Amygdala (tissue), 56 donors: ENCODE data around the gene CCP110.

Experiments used
- DNase-seq, 56 donors: peaks; one replicate each; lab custom pipeline; 2025; lab: John Stamatoyannopoulos, UW

CCP110 gene

DNA sequence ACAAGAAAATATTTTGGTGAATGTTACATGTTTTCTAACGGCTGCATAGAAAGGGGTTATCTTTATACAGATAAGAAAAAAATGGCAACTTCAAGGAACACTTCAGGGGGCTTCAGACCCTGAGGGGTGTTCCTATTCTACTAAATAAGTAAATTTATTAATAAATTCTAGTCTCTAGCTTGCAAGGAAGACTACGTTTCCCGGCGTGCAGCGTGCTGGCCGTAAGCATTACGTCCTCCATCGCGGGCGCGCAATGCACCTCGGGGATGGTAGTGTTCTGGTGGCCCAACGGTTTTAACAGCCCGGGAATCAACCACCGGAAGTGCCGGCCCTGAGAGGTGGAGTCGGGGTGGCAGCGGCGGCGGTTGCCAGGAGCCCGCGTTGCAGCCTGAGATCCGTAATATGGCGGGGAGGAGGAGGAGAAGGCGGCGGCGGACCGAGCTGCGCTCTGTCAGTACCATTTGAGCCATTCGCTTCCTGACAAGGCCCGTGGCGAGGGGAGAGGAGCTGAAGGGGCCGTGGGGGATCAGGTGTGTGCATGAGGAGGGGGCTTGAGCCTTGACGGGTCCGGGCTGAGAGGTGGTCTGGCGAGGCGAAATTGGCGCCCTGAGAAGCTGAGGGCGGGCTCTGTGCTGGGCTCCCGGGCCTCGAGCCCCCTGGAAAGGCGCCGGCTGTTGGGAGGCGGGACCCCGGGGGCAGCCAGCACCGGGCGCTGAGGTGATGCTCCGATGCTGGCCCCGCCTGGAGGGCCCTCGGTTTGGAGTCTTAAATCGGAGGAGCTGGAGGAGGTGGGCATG is at the start of gene CCP110:
Gene CCP110 (plus strand): TSS at position 384 of the 797 bp plus-strand sequence. CDS start 3,940 bp downstream, outside the sequence.
- DNase-seq = peak; percentile 74 to 99 (median 97)

GRCh38 chr16:19474617-19475016 is 49.1 kb upstream of the CCP110 start:
- DNase-seq = no peak

- no peak for DNase-seq
Measured at GRCh38 chr16:19478505-19478904, 45.2 kb upstream of the CCP110 start.

DNA sequence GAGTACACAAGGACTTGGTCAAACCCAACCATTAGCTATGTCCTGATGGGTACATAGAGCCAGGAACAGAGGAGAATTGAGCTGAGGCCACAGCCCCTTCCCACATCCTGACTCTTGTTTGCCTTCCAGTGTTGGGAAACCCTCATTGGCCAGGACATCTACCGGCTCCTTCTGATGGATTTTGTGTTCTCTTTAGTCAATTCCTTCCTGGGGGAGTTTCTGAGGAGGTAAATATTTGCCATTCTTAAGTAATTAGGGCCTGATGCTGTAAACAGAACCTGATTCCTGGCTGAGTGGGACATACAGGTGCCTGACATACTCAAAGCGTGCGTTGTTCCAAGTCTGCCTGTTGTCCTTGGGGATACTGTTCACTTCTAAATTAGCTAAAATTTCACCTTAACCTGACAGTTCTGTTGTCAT is 44.4 kb upstream of the CCP110 start:
- DNase-seq = no peak

DNA sequence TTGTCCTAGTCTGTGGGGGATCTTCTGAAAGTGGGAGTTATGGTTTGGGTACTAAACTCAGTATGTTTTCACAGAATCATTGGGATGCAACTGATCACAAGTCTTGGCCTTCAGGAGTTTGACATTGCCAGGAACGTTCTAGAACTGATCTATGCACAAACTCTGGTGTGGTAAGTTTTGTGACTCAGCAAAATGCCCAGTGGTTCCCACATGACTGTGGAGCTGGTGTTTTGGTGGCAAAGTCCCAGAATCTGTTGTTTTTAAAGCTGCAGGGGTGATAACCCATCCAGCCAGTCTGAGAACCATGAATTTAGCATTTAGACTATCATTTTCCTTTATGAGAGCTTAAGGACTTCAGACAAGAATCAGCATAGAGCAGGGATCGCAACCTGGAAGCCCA is 42.4 kb upstream of the CCP110 start:
- no peak for DNase-seq

DNA sequence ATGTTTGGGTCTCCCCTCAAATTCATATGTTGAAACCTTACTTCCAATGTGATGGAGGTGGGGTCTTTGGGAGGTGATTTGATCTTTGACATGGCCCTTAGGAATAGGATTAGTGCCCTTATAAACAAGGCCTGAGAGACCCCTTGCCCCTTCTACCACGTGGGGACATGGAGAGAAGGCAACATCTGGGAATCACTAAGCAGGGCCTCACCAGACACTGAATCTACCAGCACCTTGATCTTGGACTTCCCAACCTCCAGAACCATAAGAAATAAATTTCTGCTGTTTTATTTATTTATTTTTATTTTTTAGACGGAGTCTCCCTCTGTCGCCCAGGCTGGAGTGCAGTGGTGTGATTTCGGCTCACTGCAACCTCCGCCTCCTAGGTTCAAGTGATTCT is 42.0 kb upstream of the CCP110 start:
- no peak for DNase-seq

- DNase-seq = no peak
Measured at GRCh38 chr16:19482291-19482690, 41.5 kb upstream of the CCP110 start.

- no peak for DNase-seq
Measured at GRCh38 chr16:19484096-19484495, 39.6 kb upstream of the CCP110 start.

DNA sequence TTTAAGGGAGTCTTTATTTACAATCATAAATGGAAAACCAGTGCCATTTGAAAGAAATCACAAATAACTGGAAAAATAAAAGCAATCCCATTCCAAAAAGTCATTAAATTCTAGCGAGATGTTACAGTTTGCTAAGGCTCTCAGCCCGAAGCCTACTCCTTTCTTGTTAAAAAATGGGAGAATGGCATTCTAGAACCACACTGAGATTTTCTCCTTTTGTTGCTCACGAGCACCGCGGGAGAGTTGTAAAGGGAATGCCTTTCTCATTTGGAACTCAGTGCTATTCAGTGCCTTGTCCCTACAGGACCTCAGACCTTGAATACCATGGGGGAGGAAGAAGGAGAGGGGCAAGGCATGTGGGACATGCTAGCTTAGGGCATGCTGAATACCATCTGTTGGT is 38.1 kb upstream of the CCP110 start:
- no peak for DNase-seq

DNA sequence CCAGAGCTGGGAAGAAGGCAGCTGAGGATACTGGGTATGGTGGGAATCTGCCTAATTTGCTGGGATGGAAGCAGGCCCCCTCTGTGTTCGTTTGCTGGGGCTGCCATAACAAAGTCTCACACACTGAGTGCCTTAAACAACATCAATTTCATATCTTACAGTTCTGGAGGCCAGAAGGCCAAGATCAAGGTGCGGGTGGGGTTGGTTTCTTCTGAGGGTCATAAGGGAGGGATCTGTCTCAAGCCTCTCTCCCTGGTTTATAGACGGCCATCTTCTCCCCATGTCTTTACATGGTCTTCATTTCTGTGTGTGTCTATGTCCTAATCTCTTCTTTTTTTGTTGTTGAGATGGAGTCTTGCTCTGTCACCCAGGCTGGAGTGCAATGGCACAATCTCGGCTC is 37.7 kb upstream of the CCP110 start:
- DNase-seq = no peak

- DNase-seq = no peak
Measured at GRCh38 chr16:19486750-19487325, 36.9 kb upstream of the CCP110 start.

DNA sequence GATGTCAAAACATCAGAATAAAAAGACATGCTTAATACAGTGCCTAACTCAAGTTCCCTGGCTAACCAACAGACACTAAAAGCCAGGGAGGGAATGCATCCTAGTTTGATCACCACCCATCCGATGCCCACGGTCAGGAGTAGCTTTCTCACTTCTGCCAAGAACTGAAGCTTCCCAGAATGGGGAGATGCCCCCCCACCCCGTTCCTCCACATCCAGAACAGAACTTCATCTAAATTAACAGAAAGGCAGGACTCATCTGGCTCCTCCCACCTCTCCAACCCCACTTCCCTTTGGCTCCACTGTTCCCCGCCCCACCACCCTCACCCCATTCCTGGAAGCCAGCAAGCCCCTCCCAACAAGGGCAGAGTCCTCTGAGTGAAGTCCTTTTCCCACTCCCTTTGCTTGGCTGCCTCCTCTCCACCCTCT is 35.5 kb upstream of the CCP110 start:
- DNase-seq = no peak

DNA sequence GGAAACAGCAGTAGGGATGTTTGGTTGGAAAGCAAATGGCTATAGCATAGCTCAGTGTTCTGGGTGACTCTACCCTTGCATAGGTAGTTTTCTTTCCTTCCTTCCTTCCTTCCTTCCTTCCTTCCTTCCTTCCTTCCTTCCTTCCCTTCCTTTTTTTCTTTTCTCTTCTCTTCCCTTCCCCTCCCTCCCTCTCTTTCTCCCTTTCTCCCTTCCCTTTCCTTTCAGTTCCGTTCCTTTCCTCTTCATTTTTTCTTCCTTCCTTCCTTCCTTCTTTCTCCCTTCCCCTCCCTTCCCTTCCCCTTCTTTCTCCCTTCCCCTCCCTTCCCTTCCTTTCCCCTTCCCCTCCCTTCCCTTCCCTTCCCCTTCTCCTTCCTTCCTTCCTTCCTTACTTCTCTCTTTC is 33.1 kb upstream of the CCP110 start:
- no peak for DNase-seq

DNA sequence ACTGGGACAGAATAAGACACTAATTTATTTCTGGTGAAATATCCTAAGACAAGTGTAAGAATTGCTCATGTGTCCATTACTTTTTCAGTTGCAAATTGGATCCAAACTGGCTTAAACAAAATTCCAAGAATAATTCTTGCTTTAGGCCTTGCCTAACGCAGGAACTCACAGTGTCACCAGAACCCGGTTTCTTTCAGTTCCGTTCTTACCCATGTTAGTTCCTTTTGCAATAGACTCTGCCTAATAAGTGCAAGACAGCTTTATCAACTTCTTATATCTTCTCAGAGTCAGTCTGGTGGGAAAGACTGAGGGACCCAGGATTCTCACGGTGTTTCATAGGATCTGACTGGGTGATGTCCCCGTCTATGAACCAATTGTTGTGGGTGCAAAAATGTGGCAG is 26.6 kb upstream of the CCP110 start:
- no peak for DNase-seq

DNA sequence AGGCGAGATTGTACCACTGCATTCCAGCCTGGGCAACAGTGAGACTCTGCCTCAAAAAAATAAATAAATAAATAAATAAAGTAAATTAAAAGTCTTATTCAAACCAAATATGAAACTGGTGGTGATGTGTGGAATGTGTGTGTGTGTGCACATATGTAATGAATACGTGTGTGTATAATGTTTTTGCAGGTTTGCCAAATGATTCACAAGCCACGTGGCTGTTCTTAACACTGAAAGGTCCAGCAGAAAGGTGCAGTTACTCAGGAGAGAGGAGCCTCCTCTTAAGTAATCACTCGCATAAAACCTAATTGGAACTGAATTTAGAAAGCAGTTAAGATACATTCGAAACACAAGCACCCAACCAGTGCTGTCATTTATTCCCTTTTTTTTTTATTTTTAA is 24.7 kb upstream of the CCP110 start:
- no peak for DNase-seq

GRCh38 chr16:19499481-19499880 is 24.3 kb upstream of the CCP110 start:
- DNase-seq = no peak

DNA sequence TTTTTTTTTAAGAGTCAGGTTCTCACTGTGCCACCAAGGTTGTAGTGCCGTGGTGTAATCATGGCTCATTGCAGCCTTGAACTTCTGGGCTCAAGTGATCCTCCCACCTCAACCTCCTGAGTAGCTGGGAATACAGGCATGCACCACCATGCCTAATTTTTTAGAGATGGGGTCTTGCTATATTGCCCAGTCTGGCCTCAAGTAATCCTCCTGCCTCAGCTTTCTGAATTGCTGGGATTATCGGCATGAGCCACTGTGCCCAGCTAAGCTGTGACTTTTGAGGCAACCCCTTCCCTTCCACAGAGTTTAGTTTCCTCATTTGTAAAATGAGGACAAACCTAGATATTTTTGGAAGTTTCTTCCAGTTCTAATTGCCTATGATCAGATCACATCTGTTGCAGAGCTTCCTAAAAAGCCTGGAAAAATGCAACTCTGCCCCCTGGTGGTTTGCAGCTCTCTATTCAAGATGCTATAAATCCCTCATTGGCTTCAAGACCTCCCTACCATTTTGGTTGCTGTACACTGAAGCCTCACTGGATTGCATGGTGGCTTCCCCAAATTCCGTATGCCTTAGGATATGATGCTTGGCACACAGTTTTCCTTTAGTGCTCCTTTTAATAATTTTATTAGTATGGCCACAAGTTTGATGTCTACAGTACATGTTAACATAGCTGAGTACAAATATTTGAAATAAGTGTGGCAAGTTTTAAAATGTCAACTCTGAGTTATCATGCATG is 21.2 kb upstream of the CCP110 start:
- DNase-seq = peak in 51 of 56 donors; percentile 1 to 82 (median 45)

- DNase-seq = no peak
Measured at GRCh38 chr16:19503461-19504075, 20.2 kb upstream of the CCP110 start.

DNA sequence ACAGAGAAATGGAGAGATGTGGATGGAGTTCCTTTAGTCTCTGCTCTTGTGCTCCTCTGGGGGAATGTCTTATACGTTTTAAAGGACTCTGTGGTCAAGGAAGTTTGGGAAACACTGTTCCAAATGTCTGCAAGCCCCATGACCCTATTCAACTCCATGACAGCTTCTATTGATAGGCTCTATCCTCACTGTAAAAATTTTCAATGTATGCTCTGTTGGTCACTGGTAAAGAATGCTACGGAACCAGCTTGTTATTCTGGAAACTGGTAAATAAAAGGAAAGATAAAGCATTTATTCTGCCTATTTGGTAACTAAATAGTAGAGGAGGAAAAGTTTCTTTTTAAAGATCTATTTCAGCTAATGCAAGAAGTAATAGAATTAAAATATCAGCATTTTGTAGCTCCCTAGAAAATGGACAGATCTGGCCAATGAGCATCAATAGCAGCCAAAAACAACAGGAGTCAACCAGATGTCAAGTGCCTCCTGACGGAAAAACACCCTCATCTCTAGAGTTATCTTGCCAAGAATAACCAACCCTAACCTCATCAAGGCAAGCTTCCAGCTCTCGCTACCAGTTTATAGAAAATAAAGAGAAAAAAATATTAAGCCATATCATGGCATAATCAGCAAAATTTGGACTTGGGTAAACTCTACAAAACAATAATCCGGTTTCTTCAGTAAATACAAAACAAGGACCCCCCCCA is 18.0 kb upstream of the CCP110 start:
- no peak for DNase-seq

DNA sequence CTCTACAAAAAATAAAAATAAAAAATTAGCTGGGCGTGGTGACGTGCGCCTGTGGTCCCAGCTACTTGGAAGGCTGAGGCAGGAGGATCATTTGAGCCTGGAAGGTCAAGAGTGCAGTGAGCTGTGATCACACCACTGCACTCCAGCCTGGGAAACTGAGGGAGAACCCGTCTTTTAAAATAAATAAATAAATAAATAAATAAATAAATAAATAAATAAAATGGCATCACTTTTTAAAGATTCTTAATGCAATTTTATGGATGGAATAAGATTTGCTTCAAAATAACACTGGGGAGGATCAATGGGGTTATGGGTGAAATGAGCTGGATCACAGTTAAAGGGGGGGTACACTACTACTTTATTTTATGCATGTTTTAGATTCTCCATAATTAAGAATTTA is 16.8 kb upstream of the CCP110 start:
- DNase-seq = no peak

DNA sequence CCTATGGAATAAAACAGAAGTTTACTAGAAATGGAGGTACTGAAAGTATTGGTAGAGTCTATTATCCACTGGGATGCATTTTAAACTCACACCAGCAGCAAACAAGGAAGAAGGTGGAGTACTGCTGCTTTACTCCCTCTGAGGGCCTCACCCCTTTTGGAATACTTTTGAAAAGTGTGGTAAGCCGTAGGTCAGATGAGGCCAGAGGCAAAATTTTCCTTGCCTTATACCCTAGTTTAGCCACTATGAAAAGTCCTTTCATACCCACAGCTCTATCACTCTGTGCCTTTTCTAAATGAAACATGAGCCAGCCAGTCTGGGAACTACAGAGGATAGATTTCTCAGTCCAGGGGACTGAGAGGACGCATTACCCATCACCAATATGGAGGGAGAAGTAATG is 15.9 kb upstream of the CCP110 start:
- no peak for DNase-seq
